8988T (cell line): ENCODE data around the gene NHLRC4.

Source experiments
- DNase-seq: peaks from one replicate; pipeline ENCODE4 v3.0.0; 2011

The NHLRC4 gene

DNA sequence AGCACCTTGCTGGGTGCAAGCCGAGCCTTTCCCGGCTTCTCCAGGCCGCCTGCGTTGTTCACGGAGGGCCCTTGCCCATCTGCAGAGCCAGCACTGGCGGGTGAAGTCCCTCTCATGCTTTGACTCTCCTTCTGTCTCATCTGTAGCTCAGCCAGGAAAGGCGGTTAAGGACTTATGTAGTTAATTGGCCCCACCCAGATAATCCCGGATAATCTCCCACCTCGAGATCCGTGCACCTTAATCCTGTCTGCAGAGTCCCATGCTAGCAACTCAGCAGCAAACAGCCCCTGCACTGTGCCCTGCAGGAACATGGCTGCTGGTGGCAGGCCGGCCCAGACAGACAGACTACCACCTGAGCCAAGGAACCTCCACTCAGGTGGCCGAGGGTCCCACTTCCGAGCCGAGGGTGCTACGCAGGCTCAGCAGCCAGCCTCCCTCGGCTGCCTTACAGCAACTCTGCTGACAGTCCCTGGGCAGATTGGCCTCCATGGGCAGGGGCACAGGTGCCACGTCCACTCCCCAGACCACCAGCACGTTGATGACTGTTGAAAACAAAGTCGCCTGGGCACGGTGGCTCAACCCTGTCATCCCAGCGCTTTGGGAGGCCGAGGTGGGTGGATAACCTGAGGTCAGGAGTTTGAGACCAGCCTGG lies 40.0 kb downstream of the NHLRC4 start:
- no peak for DNase-seq

DNA sequence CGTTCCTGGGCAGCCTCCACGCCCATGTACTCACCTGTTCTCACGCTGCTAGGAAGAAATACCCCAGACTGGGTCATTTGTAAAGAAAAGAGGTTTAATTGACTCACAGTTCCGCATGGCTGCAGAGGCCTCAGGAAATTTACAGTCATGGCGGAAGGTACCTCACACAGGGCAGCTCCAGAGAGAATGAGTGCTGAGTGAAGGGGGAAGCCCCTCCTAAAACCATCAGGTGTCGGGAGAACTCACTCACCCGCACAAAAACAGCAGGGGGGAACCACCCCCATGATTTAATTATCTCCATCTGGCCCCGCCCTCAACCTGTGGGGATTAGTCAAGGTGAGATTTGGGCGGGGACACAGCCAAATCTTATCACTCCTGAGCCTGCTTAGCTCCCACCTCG lies 41.2 kb downstream of the NHLRC4 start:
- no peak for DNase-seq

DNA sequence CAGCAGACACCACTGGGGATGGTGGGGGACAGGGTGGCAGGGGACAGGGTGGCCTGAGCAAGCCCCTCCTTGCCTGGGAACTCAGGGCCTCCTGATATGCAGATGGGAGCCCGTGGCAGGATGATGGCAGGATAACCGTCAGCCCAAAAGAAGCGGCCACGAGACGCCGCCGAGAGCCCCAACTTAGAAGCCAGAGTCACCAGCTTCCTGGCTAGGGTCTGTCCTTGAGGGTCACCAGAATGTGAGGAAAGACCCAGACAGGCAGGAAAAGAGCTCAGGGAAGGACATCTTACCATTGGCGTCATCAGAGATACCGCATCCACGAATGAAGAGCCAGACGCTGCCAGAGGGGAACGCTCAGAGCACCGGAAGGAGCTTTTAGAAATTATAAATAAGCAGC lies 42.5 kb downstream of the NHLRC4 start:
- no peak for DNase-seq

DNA sequence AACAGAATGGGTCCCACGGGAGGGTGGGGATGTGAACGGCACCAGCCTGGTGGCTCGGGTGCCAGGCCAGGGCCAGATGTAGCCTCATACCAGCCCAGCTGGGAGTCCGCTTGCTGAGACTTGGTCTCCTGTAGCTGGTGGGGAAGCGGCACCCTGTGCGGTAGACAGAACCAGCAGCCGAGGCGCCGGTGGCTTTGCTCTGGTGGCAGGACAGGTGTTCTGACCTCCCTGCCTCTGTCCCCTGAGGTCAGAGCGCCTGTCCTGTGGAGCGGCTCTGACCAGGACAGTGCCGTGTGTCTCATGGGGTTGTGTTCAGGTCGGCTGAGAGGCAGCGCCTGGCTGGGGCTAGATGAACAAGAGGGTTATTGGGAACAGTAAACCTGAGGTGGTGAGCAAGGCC lies 43.2 kb downstream of the NHLRC4 start:
- DNase-seq = no peak

DNA sequence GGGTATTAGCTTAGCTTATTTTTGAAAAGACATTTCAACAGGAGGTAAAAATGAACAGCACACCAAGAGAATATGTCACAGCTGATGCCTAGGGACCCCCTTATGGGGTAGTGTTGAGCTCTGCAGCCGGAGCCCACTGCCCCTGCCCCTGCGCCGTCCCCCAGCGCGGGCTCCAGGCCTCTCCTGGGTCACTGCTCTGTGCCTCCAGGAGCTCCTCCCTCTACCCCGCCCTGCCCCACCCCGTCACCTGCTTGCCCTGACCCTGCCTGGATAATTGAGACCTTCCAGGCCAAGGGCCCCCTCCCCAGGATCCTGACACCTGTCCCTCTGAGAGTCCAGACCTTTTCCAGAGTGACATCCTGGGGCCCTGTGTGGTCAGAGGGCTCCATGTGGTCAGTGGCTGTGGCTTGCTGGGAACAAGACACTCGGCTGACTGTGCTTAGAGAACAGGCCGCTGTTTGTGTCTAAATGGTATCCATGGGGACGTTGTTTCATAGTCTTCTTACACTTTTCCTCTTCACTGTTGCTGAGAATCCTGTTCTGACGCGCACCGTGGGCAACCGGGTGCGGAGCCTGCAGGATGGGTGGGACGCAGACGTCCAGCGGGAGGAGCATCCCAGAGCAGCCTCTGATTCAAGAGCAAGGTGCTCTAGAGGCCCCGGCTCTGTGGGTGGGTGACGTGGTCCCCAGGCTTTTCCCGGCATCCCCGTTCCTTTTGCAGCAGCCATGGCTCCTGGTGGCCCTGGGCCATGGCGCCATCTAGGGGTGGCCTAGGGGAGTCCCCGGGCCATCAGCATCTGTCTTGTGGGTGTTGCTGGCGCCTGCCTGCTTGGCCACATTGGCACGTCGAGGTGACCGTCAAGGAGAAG lies 43.9 kb downstream of the NHLRC4 start:
- no peak for DNase-seq

DNA sequence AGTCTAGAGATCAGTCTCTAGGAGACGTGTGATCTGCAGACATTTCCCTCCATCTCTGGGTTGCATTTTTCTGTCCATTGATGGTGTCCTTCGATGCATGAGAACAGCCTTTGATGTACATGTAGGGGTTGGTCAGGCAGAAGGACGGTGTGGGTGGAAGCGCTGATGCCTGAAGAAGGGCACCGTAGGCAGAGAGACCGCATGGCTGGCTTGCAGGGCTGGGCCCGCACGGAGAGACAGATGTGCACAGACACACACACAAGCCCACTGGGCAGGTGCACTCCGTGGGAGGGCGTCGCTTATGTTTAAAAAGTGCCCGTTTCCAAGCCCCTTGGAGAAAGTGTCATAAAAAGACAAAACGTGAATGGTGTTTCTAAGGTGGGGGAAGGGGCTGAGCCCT lies 48.3 kb downstream of the NHLRC4 start:
- DNase-seq = no peak

DNA sequence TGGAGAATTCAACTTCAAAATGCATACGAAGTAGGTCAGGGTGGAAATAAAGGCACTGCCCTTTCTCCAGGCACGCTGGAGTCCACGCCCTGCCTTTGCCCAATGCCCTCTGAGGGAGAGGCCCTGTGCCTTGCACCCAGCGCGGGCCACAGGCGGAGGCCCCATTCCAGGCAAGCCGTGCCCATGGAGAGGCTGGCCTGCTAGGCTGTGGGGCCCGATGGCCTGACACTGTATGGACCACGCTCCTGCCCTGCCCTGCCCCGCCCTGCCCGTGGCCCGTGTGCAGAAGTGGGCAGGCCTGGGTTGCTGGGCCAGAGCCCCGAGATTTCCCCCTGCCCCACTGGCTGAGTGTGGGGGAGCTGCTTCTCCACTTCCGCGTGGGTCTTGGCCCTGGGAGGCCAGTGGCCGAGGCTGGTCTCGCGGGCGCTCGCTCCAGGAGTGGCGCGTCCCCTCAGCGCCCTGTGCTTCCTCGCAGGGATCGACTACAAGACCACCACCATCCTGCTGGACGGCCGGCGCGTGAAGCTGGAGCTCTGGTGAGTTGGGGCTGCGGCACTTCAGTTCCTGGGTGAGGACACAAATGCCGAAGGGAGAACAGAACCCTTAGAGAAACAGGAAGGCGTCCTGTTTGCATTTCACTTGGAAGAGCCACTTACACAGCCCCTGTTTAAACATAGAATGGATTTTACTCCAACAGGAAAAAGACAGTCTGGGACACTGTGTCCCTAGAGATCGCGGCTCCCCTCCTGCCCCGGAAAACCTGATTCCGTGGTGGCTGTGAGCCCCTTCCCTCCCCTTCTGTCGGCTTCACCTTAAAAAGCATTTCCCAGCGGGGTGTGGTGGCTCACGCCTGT lies 50.2 kb downstream of the NHLRC4 start:
- no peak for DNase-seq

DNA sequence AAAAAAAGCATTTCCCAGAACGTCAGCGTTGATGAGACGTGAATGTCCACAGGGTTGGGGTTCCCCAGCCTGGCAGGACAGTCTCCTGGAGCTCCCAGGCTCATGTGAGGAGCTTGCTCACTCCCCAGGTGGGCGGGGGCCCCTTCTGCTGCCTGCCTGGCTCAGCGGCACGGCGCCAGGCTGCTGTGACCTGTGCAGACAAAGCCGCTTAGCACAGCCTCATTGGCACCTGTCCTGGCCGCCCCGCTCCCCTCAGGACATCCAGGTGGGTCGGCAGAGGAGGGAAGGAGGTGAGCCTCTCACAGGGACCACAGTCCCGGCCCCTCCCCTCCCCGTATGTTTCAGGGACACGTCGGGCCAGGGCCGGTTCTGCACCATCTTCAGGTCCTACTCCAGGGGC lies 51.0 kb downstream of the NHLRC4 start:
- no peak for DNase-seq
